Measurements from ENCODE around the gene ZNF37A.
"Not testable (repeated sequence)": the region's sequence is repeated elsewhere in the genome, so short reads cannot be mapped to it uniquely, and the experiment has no call there.

Gene ZNF37A

GRCh38 chr10:38072552-38072951 is 21.6 kb upstream of the ZNF37A start:
- TF ChIP-seq, protein P1, sequence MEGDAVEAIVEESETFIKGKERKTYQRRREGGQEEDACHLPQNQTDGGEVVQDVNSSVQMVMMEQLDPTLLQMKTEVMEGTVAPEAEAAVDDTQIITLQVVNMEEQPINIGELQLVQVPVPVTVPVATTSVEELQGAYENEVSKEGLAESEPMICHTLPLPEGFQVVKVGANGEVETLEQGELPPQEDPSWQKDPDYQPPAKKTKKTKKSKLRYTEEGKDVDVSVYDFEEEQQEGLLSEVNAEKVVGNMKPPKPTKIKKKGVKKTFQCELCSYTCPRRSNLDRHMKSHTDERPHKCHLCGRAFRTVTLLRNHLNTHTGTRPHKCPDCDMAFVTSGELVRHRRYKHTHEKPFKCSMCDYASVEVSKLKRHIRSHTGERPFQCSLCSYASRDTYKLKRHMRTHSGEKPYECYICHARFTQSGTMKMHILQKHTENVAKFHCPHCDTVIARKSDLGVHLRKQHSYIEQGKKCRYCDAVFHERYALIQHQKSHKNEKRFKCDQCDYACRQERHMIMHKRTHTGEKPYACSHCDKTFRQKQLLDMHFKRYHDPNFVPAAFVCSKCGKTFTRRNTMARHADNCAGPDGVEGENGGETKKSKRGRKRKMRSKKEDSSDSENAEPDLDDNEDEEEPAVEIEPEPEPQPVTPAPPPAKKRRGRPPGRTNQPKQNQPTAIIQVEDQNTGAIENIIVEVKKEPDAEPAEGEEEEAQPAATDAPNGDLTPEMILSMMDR (IDR thresholded peaks at IDR 0.05; ENCODE audit: borderline replicate concordance, insufficient read depth, low read depth, low read length), result no peak
- no peak overlapping the region for H3K4me3 ChIP-seq (ENCODE audit: low read depth, low read length)

- TF ChIP-seq, protein P1 (IDR thresholded peaks at IDR 0.05; ENCODE audit: borderline replicate concordance, insufficient read depth, low read depth, low read length), result no peak
- H3K4me3 ChIP-seq (ENCODE audit: low read depth, low read length), result no peak overlapping the region
These were observed 17.4 kb upstream of the ZNF37A start for GRCh38 chr10:38076687-38077086.

- not testable (repeated sequence) for H3K4me3 ChIP-seq (ENCODE audit: low read depth, low read length)
These were observed 819 bp upstream of the ZNF37A start for GRCh38 chr10:38093318-38093717.

DNA sequence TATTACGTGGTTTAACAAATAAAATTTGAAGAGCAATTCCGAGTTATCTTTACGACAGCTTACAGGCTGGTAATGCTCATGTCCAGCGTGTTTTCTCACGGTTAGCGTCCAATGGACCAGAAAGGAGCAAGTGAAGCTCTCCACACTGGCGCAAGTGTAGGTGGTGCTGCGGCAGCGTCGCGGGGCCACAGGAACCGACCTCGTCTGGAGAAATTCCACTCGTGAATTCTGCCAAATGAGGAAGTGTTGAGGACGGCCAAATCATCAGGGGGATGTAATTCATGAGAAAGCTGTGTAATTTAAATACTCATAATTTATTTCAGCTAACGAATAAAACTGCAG is 350 bp upstream of the ZNF37A start:
- TF ChIP-seq, protein P1 (IDR thresholded peaks at IDR 0.05; ENCODE audit: borderline replicate concordance, insufficient read depth, low read depth, low read length), result no peak
- peak overlapping the region; percentile 47 for H3K4me3 ChIP-seq (ENCODE audit: low read depth, low read length)

DNA sequence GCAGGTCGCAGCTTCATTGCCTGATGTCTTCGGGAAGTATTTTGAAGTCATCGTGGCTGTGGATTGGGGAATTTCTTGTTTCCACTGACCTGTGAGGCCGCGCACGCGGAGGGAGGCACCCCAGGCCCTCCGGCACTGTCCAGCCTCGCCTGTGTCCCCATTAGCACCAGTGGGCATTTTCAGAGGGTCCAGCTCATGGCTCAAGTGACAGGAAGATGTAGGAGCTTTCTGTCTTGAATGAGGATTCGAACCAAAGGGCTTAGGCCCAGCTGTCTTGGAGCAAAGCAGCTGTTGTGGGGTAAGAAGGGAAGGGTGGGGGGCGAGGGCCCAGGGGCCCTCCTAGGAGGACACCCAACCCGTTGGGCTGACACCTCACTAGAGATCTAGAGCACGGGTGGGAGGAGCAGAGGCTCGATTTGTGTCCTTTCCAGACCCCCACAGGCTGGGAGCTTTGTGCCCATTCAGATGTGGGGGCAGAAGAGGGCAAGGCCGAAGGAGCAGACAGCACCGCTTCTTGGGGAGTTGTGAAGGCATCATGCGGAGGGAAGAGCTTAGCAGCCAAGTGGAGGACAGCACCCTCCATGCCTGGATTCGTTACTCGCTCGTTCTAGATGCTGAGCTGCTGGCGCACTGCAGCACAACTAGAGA is 914 bp downstream of the ZNF37A start:
- peak overlapping the region; percentile 97 for H3K4me3 ChIP-seq (ENCODE audit: low read depth, low read length)
- TF ChIP-seq, protein P1 (IDR thresholded peaks at IDR 0.05; ENCODE audit: borderline replicate concordance, insufficient read depth, low read depth, low read length), result no peak

- H3K4me3 ChIP-seq (ENCODE audit: low read depth, low read length), result no peak overlapping the region
- TF ChIP-seq, protein P1 (IDR thresholded peaks at IDR 0.05; ENCODE audit: borderline replicate concordance, insufficient read depth, low read depth, low read length), result no peak
These were observed 8.7 kb downstream of the ZNF37A start for GRCh38 chr10:38102880-38103279.

DNA sequence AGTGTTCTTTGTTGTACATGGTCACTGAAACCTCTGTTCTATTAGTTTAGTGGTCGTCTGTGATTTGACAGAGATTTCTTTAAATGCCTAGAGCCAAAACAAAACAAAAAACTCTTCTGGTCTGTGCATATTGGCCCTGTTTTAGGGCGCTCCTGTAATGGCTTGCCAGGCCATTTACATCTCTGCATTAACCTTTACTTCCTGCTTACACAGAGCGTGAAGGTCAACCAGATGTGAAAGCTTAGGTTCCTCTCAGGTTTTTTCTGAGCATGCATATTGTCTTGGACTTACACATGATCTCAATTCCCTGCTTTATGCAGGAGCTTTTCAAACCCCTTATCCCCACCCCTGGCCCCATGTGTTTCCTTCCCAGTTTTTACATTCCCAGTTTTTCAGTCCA is 9.6 kb downstream of the ZNF37A start:
- H3K4me3 ChIP-seq (ENCODE audit: low read depth, low read length), result no peak overlapping the region
- TF ChIP-seq, protein P1 (IDR thresholded peaks at IDR 0.05; ENCODE audit: borderline replicate concordance, insufficient read depth, low read depth, low read length), result no peak

GRCh38 chr10:38112159-38112558 is 18.0 kb downstream of the ZNF37A start:
- H3K4me3 ChIP-seq (ENCODE audit: low read depth, low read length), result no peak overlapping the region
- TF ChIP-seq, protein P1 (IDR thresholded peaks at IDR 0.05; ENCODE audit: borderline replicate concordance, insufficient read depth, low read depth, low read length), result no peak

Data from GM12875 (cell line).